COR-L47 (cell line): ENCODE results near the gene TNFAIP1.

Experiments
- DNase-seq: peaks from one replicate; lab custom pipeline; 2025; lab: John Stamatoyannopoulos, UW

The TNFAIP1 gene

GRCh38 chr17:28346199-28346580 lies 10.6 kb downstream of the TNFAIP1 start:
- no peak for DNase-seq

GRCh38 chr17:28346746-28347246 lies 11.2 kb downstream of the TNFAIP1 start:
- no peak for DNase-seq

- no peak for DNase-seq
These were observed 11.8 kb downstream of the TNFAIP1 start for GRCh38 chr17:28347261-28347891.

- DNase-seq, result no peak
These were observed 13.4 kb downstream of the TNFAIP1 start for GRCh38 chr17:28348979-28349378.

GRCh38 chr17:28350271-28350670 lies 14.7 kb downstream of the TNFAIP1 start:
- no peak for DNase-seq

GRCh38 chr17:28357061-28357900 lies 21.7 kb downstream of the TNFAIP1 start, which contains the start of gene POLDIP2:
Gene POLDIP2 (minus strand): TSS chr17:28357527. CDS start chr17:28357448, 79 bp downstream.
- DNase-seq, result peak; percentile 92

GRCh38 chr17:28357901-28358197 lies 22.3 kb downstream of the TNFAIP1 start:
- DNase-seq, result no peak

- DNase-seq, result no peak
These were observed 27.6 kb downstream of the TNFAIP1 start for GRCh38 chr17:28363186-28363585.

- no peak for DNase-seq
These were observed 28.5 kb downstream of the TNFAIP1 start for GRCh38 chr17:28363776-28364650.

- no peak for DNase-seq
These were observed 29.3 kb downstream of the TNFAIP1 start, which contains the start of gene SEBOX for GRCh38 chr17:28364665-28365363. Gene SEBOX (minus strand): TSS chr17:28365199. CDS start chr17:28365151, 48 bp downstream.

- no peak for DNase-seq
These were observed 29.9 kb downstream of the TNFAIP1 start for GRCh38 chr17:28365487-28365886.

GRCh38 chr17:28366605-28367004 lies 31.0 kb downstream of the TNFAIP1 start:
- DNase-seq, result no peak

GRCh38 chr17:28367641-28368305 lies 32.2 kb downstream of the TNFAIP1 start:
- no peak for DNase-seq

GRCh38 chr17:28368306-28368831 lies 32.8 kb downstream of the TNFAIP1 start:
- no peak for DNase-seq

- no peak for DNase-seq
These were observed 33.5 kb downstream of the TNFAIP1 start for GRCh38 chr17:28368915-28369683.

GRCh38 chr17:28369684-28370034 lies 34.1 kb downstream of the TNFAIP1 start:
- no peak for DNase-seq

- DNase-seq, result no peak
These were observed 34.6 kb downstream of the TNFAIP1 start, which contains the start of gene VTN for GRCh38 chr17:28370035-28370743. Gene VTN (minus strand): TSS chr17:28370307. CDS start chr17:28370203, 104 bp downstream.

GRCh38 chr17:28370744-28371103 lies 35.2 kb downstream of the TNFAIP1 start:
- no peak for DNase-seq
